ENCODE measurements around the gene CACNA1H. TPM values are rescaled to one million over a fixed set of nuclear protein-coding genes. Genes with fewer than 3 reads are reported as not detected.

The CACNA1H gene
- total RNA-seq, 2 experiments from 2014 or later: 0.27 to 0.34 TPM

GRCh38 chr16:1192384-1193073 lies 39.6 kb downstream of the CACNA1H start:
- ChIA-PET POLR2A (no interaction called here), CTCF (no interaction called here)
- DNase-seq: no peak
- H3K4me3 Mint-ChIP-seq: no peak overlapping the region
- intact Hi-C loops (cut with micrococcal nuclease): no loop called here
- H3K4me1 Mint-ChIP-seq (ENCODE audit: low read depth): no peaks in the 10 kb centered on the region
- H3K27me3 Mint-ChIP-seq: no peaks in the 10 kb centered on the region
- no peaks in the 10 kb centered on the region for H3K9me3 Mint-ChIP-seq
- ATAC-seq: no peak
- no peak for TF ChIP-seq CTCF (IDR thresholded peaks at IDR 0.05)
- no peaks in the 10 kb centered on the region for H3K36me3 Mint-ChIP-seq (ENCODE audit: low read depth)
- H3K27ac Mint-ChIP-seq: no peak overlapping the region

GRCh38 chr16:1193143-1193824 lies 40.4 kb downstream of the CACNA1H start:
- Mint-ChIP-seq H3K36me3 (ENCODE audit: low read depth) (no peaks in the 10 kb centered on the region), H3K9me3 (no peaks in the 10 kb centered on the region), H3K4me1 (ENCODE audit: low read depth) (no peaks in the 10 kb centered on the region), H3K27ac (no peak overlapping the region), H3K4me3 (no peak overlapping the region), H3K27me3 (no peaks in the 10 kb centered on the region)
- CTCF ChIA-PET: interaction anchor here (0.9 to 1.0 kb wide), 2 partner anchors 93 to 223 kb away, joined by 3 read pairs; no protein-coding TSS in a partner anchor
- DNase-seq (no peak), ATAC-seq (no peak)
- intact Hi-C loops (cut with micrococcal nuclease): no loop called here
- no peak for TF ChIP-seq CTCF (IDR thresholded peaks at IDR 0.05)
- POLR2A ChIA-PET: no interaction called here

- no peak overlapping the region for H3K27ac Mint-ChIP-seq
- H3K4me1 Mint-ChIP-seq (ENCODE audit: low read depth): no peaks in the 10 kb centered on the region
- intact Hi-C loops (cut with micrococcal nuclease): no loop called here
- no peak overlapping the region for H3K4me3 Mint-ChIP-seq
- H3K27me3 Mint-ChIP-seq: no peaks in the 10 kb centered on the region
- POLR2A ChIA-PET: no interaction called here
- no peaks in the 10 kb centered on the region for H3K36me3 Mint-ChIP-seq (ENCODE audit: low read depth)
- CTCF ChIA-PET: interaction anchor here (0.9 to 1.0 kb wide), 2 partner anchors 93 to 224 kb away, joined by 3 read pairs; no protein-coding TSS in a partner anchor
- no peaks in the 10 kb centered on the region for H3K9me3 Mint-ChIP-seq
- no peak for DNase-seq
- no peak for TF ChIP-seq CTCF (IDR thresholded peaks at IDR 0.05)
- no peak for ATAC-seq
Observed at GRCh38 chr16:1193825-1194581, 41.1 kb downstream of the CACNA1H start.

GRCh38 chr16:1194665-1195392 lies 41.9 kb downstream of the CACNA1H start:
- peak; percentile 37 for ATAC-seq
- intact Hi-C loops (cut with micrococcal nuclease): no loop called here
- CTCF ChIA-PET: interaction anchor here (1.0 kb wide), 1 partner anchor 225 kb away, joined by 3 read pairs; no protein-coding TSS in a partner anchor

More at GRCh38 chr16:1194665-1195392, 41.9 kb downstream of the CACNA1H start:
- Mint-ChIP-seq H3K27me3 (no peaks in the 10 kb centered on the region), H3K27ac (no peak overlapping the region), H3K4me3 (no peak overlapping the region), H3K36me3 (ENCODE audit: low read depth) (no peaks in the 10 kb centered on the region), H3K9me3 (no peaks in the 10 kb centered on the region), H3K4me1 (ENCODE audit: low read depth) (no peaks in the 10 kb centered on the region)
- POLR2A ChIA-PET: no interaction called here
- peak; percentile 28 for DNase-seq
- TF ChIP-seq CTCF (IDR thresholded peaks at IDR 0.05): peak; percentile 90

Data from activated CD8-positive, alpha-beta T cell treated with anti-CD3 and anti-CD28 coated beads for 36 hours (primary cell).